NCI-H1092 (cell line): ENCODE results near the gene KREMEN1.

Experiments
- DNase-seq: peaks from one replicate; lab custom pipeline; 2025; lab: John Stamatoyannopoulos, UW

KREMEN1 gene

DNA sequence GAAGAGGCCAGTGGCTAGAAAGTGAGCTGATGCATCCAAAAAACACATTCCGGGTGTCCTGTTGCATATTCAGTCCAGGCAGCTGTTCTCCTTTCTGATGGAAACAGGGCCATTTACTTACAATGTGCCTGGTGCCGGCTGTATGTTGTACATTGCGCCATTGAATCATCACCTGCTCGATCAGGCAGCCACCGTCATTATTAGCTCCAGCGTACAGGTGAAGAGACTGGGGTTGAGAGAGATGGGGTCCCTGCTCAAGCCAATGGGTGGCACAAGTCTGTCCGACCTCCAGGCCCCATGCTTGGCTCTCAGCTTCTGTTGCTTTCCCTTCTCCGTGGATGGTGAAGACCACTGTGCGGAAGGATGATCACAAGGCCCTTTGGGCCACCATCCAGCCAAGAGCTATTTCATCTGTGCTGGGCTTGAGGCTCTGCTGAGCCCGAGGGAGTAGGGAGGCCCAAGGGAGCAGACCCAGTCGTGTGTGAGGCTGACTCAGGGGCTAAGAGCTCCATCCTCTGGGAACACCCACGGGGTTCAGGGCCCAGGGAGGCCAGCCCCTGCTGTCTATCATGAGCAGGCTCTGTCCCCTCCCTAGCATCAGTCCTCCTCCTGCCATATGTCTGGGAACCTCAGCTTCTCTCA, 112.1 kb downstream of the KREMEN1 start:
- DNase-seq = no peak

DNA sequence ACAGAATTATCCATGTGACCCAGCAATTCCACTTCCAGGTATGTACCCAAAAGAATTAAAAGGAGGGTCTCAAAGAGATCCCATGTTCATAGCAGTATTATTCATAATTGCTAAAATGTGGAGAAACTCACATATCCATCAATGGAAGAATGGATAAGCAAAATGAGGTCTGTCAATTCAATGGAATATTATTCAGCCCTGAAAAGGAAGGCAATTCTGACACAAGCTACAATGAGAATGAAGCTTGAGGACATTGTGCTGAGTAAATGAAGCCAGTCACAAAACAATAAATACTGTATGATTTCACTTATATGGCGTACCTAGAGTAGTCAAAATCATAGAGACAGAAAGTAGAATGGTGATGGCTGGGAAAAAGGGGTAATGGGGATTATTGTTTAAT, 113.5 kb downstream of the KREMEN1 start:
- DNase-seq = no peak

- DNase-seq = no peak
Observed at GRCh38 chr22:29187831-29188230, 115.0 kb downstream of the KREMEN1 start.

DNA sequence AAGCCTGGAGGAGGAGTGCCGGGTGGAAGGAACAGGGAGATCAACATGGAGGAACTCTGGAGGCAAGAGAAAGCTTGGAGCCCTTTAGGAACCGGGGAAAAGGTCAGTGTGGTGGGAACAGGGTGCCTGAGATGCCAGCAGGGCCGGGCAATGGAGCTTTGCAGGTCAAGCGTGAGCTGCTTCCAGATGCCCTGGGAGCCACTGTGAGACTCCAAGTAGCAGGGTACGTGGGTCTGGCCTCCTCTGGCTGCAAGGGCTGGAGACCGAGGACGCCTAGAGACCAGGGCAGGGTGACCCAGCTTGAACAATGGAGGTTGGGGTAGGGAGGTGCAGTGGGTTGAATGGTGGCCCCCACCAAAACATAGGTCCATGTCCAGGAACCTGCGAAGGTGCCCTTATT, 117.2 kb downstream of the KREMEN1 start:
- no peak for DNase-seq

GRCh38 chr22:29190918-29191317, 118.1 kb downstream of the KREMEN1 start:
- no peak for DNase-seq

- DNase-seq = no peak
Observed at GRCh38 chr22:29193021-29193420, 120.2 kb downstream of the KREMEN1 start.

- no peak for DNase-seq
Observed at GRCh38 chr22:29194184-29194583, 121.3 kb downstream of the KREMEN1 start.

- no peak for DNase-seq
Observed at GRCh38 chr22:29195118-29195963, 122.5 kb downstream of the KREMEN1 start.

- no peak for DNase-seq
Observed at GRCh38 chr22:29195964-29196666, 123.3 kb downstream of the KREMEN1 start.

- no peak for DNase-seq
Observed at GRCh38 chr22:29197096-29197495, 124.3 kb downstream of the KREMEN1 start.

- no peak for DNase-seq
Observed at GRCh38 chr22:29198240-29198639, 125.4 kb downstream of the KREMEN1 start.

DNA sequence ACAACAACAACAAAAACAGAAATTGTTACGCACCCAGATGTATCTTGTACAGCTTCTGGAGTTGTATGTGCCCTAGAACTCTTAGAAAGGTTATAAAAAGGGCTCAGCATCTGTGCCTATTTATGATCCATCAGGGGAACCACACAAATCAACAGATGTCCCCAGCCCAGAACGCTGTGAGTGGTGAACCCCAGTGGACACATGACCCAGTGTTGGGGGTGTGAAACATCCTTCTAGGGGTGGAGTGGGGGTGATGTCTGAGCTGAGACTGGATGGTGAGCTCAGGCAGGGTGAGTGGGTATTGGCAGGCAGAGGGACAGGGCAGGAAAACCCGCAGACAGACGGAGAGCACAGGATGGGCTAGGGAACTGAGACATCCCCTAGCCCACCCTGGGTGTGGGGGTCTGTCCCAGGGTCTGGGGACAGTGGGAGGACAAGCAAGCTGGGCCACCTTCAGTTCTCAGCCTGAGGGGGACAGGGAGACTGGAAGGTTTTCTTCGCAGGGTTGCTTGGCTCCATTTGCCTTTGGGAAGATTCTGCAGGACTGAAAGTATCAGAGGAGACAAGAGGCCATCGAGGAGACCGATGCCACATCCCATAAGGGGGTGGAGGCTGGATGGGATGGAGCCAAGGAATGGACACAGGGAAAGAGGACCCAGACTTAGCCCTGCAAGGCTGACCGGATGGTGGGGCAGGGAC, 127.0 kb downstream of the KREMEN1 start:
- DNase-seq = no peak

DNA sequence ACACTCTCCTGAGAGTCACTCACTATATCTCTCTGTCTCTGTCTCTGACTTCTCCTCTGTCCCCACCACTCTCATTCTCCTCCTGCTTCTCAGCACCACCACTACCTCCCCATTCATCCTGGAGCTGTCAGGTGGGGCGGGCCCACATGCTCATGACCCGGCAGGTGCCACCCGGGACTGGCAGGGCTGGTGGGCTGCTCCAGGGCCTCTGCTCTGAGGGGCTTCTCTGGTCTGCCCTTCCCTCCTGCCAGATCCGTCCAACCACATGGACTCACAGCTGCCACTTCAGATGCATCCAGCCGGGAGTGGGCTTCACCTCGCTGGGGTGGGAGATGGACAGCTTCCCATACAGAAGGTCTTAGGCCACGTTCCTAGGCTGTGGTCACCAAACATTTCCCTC, 128.1 kb downstream of the KREMEN1 start:
- no peak for DNase-seq

DNA sequence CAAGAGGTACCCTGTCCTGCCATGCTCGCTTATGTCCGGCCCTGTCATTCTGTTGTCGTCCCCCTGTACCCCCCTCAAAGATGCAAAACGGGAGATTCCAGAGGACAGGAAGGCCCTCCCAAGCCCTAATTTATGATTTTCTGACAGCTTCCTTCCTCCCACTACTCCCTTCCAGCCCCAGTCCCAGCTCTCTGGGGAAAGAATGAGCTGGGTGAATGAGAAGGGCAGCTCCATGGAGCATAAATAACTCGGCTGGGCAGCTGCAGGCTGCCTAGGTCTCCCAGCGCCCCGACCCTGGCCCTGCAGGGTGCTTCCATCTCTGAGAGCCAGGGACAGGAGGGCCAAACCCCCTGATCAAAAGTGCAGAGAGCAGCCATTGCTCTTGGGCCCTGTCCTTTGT, 128.9 kb downstream of the KREMEN1 start:
- DNase-seq = no peak

GRCh38 chr22:29202212-29203192, 129.7 kb downstream of the KREMEN1 start:
- peak; percentile 30 for DNase-seq

GRCh38 chr22:29203488-29204454, 130.9 kb downstream of the KREMEN1 start:
- no peak for DNase-seq

- no peak for DNase-seq
Observed at GRCh38 chr22:29204455-29205183, 131.8 kb downstream of the KREMEN1 start.

GRCh38 chr22:29205252-29205593, 132.4 kb downstream of the KREMEN1 start:
- no peak for DNase-seq
